Fibroblast of skin of back (primary cell): Measurements from ENCODE around the gene ANOS1.

Source experiments
- DNase-seq: peaks from one replicate; pipeline ENCODE4 v3.0.0-alpha.2; 2013

Gene ANOS1

DNA sequence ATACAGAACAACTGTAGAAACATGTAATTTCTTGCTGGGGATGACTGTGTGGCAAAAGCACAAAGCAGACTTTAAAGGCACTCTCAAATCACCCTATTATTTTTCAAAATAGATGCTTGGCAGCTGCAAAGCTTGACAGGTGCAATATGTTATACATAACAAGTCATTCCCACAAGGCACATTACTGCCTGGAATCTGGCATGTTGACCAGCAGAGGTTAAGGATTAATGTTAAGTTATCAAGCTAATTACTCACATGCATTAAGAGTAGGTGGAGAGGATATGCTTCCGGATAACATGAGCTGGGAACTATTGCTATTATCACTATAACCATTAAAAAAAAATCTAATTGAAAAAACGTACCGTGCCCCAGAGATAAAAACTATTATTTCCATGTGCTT, 17.8 kb downstream of the ANOS1 start:
- DNase-seq, result no peak

DNA sequence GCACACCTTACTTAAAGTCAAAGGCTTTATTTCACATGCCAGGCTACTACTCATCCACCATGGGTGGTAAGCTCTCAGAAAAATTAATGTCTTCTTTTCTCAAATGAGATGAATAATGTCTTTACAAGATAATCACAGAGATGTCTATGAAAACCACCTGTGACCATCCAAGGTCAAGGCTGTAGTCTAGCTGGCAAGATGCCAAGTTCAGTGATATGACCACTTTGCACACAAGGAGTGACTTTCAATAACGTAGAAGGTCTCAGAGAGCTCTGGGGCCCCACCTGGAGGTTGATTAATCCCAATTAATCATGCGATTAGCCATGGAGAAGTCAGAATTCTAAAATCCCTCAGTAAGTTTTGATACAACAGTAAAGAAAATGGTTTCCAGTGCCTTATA, 20.5 kb downstream of the ANOS1 start:
- DNase-seq, result no peak

DNA sequence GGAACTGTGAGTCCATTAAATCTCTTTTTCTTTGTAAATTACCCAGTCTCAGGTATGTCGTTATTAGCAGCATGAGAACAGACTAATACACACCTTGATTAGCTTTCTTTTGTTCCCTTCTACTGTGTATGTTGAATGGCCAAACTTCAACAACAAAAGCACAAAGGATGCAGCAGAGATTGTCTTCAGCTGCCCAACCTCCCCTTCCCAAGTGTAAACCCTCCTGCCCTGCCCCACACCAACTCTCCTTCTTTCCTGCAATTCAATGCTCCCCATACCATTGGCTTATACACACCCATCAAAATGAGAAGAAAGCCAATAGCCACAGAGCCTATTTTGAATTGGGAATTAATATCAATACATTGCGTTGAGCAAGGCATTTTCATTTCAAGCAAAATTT, 27.8 kb downstream of the ANOS1 start:
- no peak for DNase-seq

DNA sequence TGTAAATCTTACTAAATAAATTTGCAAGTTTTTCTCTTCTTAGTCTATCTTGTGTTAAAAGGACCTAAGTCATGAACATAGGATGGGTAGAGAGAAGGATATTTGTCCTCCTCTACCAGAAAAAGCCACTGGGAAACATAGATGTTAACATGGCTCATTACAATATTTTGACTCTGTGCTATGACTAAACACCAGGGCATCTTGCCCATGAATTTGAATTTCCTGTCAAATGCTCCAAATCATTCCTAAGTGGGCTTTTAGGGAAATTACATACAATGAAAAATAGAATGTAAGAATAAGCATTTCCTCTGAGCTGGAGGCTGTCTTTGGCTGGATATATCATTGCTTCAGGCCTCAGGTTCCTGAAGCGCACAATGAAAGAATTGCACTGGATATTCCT, 39.1 kb downstream of the ANOS1 start:
- DNase-seq, result peak; percentile 67

DNA sequence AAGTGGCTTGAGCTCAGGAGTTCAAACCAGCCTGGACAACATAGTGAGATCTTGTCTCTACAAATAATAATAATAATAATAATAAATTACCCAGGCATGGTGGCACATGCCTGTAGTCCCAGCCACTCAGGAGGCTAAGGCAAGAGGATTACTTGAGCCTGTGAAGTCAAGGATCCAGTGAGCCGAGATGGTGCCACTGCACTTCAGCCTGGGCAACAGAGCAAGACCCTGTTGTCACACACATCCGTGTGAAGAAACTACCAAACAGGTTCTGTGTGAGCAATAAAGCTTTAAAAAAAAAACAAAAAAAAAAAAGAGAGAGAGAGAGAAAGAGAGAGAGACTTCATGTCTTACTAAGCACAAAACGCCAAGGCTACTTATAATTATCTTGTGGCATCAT, 42.5 kb downstream of the ANOS1 start:
- no peak for DNase-seq

DNA sequence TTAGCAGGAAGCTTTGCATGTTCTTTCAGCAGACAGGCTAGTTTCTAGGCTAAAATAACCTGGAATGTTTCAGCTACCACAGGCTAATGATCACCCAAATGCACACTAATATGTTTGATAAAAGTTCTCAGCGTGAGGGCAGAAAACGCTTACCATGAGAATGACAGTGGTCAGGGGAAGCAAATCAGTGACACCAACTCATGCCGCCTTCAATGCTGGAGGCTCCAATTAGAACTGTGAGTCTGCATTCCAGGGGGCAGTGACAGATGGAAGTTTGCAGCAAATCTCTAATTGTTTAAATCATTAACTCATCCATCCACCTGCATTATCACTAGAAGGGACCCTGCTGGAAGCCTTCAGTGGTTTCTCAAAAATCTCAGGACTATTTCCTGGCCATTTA, 43.2 kb downstream of the ANOS1 start:
- DNase-seq, result no peak

DNA sequence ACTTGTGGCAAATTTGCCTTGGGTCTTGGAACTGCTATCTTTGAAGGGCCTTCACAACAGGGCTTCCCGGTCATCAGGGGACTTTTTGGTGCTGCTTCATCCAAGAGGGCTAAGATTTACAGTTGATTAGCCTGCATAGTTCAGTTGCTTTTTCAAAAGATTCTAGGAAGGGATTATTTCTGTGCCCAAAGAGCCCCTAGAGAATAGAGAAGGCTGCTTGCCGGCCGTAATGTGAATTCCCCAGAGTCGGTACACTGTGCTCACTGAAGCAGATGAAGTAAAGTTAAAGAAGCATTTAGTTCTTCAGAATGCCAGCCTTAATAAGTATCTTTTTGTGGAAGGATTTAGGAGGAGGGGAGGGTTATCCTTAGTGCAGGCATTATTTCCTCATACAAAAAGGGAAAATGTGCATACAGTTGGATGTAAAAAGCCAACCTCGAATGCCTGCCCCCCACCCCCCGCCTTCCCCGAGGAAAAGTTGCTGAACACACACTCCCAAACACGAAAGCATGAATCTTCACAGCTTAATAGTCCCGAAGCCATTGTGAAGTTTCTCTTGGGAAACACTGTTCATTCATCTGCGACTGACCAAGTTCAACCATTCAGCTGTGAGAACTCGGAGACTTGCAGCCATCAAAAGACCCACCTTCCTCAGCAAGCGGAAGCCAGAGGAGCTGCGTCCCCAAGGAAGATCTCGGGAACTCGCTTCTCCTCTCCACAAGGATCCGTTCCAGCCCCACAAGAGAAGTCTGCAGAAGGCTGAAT, 47.6 kb downstream of the ANOS1 start:
- DNase-seq, result no peak

DNA sequence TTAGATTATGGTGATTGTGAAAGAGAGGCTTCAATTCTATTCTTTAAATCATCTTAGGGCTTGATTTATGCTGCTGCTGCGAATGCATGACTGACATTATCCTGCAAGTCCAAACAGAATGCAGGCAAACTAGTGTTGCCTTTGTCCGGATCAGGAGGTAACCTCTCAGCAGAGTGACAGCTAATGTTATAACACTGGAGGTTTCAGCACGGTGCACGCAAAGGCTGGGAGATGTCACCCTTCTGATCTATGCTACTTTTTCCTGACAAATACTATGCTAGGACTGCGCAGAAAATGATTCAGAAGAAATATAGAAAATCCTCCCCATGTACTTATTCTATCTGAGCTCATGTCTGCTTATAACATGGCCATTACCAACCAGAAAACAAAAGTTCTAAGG, 48.2 kb downstream of the ANOS1 start:
- no peak for DNase-seq

DNA sequence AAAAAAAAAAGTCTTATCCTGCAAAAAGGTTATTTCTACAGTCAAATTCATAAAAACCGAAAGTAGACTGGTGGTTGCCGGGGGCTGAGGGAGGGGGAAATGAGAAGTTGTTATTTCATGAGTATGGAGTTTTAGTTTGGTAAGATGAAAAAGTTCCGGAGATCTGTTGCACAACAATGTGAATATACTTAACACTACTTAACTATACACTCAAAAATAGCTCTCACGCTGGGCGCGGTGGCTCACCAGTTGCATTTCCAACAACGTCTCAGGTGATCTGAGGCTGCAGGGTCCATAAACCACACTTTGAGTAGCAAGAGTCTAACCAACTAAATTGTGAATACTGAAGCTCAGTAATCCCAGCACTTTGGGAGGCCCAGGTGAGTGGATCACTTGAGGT, 52.4 kb downstream of the ANOS1 start:
- DNase-seq, result no peak

DNA sequence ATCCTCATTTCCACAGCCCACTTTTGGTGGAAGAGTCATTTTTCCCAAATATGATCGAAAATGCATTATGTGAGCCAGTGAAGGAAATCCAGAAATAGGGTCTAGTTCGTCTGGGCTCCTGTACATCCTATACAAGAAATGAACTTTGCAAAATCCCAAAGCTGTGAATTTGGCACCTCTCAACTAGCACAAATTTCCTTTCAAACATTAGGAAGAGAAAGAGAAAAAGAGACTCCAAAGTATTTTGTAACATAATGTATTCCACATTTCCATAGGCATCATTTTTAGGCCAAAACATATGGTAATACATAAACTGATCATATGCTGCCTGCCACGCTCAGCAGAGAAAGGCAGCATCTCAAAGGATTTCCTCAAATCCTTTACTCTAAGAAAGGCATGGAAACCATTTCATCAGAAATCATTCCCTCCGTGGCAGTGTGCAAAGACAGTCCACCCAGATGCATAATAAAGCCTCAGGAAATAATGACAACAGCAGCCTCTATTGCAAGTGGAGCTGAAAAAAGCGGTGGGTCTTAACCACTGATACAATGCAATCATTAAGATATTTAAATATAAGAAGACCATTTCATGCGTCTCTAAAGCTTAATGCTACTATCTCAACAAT, 56.8 kb downstream of the ANOS1 start:
- no peak for DNase-seq

DNA sequence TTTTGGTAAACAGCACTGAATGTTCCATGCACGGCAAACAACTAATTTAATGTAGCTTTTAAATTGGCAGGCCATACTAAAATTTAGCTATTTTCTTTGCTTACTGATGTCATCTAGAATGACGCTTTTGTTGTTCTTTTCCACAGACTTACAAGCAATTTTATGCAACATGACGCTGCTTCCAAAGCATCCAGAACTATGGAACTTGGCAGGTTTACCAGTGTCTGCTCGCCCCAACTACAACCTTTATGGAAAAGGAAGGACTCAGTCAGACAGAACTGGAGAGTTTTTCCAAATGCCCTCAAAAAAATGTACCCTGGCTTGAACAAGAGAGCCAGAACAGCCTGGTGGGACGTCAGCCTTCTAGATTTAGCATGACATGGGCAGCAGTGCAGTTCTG, 58.7 kb downstream of the ANOS1 start:
- DNase-seq, result no peak

DNA sequence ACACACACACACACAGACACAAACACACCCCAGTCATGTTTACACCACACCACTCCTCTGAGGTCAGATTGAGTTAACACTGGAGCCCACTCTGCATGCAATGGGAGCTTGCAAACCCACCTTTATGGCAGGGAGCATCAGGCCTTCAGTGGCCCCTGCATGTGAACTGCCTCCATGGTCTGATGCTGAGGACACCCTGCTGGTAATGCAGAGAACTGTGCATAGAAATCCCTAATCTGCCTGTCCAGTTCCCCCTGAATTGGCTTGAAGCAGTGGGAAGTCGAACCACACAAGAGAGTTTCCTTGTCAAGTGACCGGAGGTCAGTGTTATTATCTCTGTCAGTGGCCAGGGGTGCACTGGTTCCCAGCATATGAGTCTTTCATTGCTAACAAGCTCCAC, 59.8 kb downstream of the ANOS1 start:
- no peak for DNase-seq

DNA sequence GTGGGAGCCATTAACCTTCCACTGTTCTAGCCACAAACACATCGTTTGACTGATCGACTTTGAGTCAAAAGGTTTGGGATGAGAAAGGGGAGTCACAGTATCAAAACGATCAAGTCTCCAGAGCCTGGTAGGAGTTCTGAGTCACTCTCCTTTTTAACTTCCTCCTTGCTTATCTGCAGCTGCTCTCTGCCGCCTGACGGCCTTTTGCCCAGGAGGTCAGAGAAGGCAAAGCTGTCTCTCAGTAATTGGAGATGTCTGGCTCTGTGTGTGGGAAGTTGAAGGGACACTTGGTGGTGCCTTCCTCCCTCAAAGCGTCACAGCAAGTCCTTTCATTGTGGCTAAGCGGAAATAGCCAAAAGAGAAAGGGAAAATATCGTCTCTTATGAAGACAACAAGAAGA, 63.1 kb downstream of the ANOS1 start:
- no peak for DNase-seq

DNA sequence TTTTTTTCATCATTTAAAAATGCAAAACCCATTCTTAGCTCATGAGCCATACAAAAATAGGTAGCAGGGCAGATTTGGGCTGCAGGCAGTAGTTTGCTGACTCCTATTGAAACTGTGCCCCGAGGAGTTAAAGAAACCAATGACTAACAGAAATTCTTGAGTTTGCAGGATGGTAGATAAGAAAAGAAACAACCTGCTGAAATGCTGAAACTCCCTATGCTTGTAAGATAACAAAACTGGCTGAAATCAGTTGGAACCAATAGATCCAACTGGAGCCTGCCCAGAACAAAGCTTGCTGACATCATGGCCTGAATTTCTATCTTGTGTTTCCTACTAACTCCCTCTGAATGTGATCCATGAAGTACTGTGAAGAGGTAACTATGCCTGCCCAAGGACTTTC, 68.6 kb downstream of the ANOS1 start:
- DNase-seq, result peak; percentile 6

DNA sequence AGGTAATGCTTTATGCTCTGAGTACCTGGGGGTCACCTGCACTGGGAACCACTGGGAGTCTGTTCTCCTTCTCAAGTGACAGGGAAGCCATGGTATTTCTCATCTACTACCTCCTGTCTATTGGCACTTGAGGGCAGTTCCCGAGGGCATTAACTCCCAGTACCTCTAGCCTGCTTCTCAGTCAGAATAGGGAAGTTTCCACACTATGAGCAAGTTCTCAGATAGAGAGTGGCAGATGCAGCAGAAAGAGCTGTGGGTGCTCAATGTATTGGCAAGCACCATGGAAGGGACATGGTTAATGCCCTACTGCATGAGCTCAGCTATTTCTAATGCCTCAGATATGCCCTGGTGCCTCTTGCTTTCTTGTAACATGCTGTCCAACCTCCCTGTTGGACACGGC, 74.1 kb downstream of the ANOS1 start:
- no peak for DNase-seq

DNA sequence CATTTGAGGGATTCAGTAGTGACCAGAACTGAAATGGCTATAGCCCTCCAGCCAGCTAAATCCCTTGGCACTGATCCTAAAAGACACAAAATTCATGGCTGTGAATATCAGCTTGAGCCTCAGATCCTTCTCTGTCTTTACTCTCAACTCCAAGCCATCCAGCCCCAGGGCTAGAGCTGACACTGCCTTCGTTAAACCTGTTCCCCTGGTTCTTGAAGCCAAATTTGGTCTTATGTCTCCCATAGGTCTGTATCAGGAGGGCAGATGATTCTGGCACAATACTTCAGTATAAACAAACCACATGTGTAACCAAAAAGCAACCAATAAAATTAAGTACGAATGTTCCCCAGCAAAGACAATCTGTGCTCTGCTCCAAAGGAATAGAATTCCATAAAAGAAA, 78.0 kb downstream of the ANOS1 start:
- DNase-seq, result no peak

DNA sequence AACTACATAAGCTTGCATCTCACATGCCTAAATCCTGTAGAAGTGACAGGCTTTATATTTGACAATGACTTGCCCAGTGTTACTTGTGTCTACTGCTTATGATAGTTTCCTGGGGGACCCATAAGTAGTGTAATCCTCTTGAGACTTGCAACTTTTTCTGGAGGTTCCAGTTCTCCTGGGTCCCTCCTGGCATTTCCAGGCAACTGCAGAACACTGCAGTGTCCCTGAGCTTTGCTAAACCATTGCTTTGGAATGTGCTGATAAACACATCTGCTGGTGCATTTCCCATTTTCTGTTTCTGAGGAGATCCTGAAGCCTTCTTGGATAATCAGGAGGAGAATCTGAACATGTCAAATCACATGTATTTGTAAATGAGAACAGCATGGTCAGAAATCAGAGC, 82.0 kb downstream of the ANOS1 start:
- DNase-seq, result no peak

DNA sequence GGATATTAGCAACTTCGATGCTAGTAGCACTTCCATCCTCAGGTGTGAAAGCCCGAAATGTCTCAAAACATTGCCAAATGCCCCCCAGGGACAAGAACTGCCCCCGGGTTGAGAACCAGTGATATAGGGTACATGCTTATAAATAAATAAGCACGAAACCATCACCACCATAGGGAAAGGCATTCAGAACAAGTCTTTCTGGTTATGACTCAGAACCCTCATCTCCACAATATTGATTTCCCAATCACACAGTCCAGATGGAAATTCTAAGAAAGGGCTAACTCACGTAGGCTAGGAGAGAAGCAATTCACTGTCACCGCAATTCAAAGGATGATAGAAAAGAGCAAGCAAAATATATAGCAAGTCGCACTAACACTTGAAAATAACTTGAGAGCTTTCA, 84.8 kb downstream of the ANOS1 start:
- no peak for DNase-seq

DNA sequence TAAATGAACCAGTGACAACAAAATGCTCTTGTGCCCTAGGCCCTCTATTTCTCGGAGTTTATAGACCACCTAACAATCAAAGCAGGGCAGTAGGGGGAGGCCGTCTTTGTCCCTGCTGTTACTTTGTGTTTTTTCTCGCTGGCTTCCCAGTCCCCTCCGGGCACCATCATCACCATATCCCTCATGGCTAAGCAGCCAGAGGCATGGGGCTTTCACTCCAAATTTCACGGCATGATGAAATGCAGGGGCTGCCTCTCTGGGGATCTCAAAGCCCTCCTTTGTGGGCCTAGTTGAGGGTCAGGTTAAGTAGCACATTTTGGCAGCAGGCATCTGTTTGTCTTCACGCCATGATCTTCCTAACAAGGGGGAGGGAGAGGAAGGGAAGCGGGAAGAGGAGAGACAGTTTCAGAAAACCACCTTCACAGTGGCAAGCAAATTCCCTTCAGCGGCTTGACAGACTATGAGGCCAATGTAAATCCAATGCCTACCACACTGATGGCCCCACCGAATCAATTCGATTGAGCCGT, 91.9 kb downstream of the ANOS1 start:
- DNase-seq, result no peak

DNA sequence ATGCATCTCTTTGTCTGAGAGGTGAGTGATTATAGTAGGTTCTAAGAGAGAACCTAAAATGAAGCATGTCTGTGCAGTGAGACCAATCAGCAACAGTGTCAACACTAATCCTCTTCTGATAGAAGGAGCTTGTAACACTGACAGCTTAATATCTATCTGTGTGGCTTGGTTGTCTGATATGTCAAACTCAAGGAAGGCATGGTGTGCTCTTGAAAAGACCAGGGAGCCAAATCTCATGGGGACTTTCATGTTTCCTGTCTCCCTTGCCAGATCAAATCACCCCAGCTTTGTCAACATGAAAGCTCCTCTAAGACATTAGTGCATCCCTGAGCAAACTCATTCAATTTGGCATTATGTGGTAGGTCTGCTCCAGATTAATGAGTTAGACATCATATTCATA, 95.4 kb downstream of the ANOS1 start:
- DNase-seq, result no peak

DNA sequence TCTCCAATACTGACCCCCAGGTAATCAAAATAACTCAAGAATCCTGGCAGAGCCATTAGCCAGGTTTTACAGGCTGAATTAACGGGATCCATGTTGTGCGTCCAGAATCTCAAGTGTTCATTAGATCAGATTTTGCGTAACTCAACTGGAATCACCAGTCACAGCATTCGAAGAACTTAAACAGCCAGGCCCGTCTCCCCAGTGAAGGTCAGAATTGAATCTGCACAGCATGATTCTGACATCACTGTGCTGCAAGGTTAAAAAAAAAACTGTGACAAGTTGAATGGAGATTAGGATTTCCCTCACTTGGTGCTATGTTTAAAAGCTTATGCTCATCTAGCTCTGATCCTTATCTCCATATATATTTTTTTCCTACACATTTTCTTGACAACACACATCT, 96.1 kb downstream of the ANOS1 start:
- DNase-seq, result no peak

DNA sequence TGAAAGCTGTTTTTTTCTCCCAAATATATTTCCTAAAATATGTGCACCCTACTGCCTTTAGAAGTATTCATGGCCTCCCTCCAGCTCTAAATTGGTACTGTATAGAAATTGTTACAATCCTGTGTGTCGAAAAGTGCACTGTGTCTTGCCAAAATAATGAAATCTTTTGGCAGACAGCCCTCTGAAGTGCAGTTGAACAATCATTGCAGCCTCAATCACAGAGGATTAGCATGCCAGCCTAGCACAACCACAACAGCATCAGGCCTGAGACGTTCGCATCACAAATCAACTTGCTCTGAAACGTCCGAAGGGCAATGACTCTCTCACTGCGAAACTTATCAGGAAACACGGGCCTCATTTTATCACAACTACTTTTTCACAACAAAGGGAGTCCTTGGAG, 99.0 kb downstream of the ANOS1 start:
- peak; percentile 7 for DNase-seq

DNA sequence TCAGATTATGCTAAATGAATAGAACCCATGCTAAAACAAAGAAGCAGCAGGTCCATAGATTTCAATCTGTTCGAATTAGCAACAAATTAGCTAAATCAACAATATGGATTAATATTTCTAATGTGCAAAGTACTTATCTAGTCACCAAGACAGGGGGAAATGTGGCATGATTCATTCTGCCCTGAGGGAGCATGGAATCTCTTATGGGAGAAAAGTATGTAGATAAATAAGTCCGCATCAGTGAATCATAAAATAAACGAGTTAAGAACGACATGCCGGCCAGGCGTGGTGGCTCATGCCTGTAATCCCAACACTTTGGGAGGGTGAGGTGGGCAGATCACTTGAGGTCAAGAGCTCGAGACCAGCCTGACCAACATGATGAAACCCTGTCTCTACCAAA, 102.1 kb downstream of the ANOS1 start:
- DNase-seq, result peak; percentile 91

DNA sequence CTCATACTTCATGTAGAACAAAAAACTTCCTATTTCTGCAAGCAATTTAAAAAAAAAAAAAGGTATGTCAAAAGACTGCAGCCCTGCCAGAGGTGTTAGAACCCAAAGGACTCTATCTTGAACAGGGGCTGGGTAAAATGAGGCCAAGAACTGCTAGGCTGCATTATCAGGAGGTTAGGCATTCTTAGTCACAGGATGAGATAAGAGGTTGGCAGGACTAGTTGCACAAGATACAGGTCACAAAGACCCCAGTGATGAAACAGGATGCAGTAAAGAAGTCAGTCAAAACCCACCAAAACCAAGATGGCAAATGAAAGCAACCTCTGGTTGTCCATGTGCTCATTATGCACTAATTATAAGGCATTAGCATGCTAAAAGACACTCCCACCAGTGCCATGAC, 104.1 kb downstream of the ANOS1 start:
- DNase-seq, result peak; percentile 3

DNA sequence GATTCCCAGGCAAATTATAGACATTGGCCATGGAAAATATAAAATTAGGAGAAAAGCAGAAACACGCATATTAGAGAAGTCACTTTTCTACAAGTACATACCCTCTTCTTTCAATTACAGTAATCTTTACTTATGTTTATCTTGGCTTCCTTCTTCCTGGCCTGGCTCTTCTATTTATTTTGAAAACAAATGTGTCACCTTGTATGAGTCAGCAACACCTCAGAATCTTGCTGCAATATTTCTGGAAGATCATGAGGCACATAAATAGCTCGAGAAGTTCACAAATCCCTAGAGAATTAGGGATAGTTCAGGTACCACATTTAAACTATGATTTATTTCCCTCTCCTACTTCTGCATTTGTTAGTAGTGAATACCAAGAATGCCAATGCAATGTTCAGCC, 124.6 kb downstream of the ANOS1 start:
- peak; percentile 77 for DNase-seq
